Measurements from ENCODE around the gene LRIG1.

GRCh38 chr3:66493458-66494099 lies 7.2 kb downstream of the LRIG1 start:
- no peak for TF ChIP-seq CTCF (tag by site-specific recombination; IDR thresholded peaks at IDR 0.05)
- TF ChIP-seq ZSCAN18 (tag by site-specific recombination; IDR thresholded peaks at IDR 0.05), result no peak
- TF ChIP-seq ZSCAN5A (tag by site-specific recombination; IDR thresholded peaks at IDR 0.05), result no peak
- no peak for TF ChIP-seq ZNF416 (tag by site-specific recombination; IDR thresholded peaks at IDR 0.05)
- TF ChIP-seq KLF17 (tag by site-specific recombination; IDR thresholded peaks at IDR 0.05), result no peak
- TF ChIP-seq ZNF670 (tag by site-specific recombination; IDR thresholded peaks at IDR 0.05; ENCODE audit: low read depth), result no peak
- no peak for TF ChIP-seq SCRT1 (tag by site-specific recombination; IDR thresholded peaks at IDR 0.05; ENCODE audit: borderline replicate concordance)
